Neural cell (in vitro differentiated cells): ENCODE measurements around the gene SDK1. TPM values are rescaled to one million over a fixed set of nuclear protein-coding genes. Genes with fewer than 3 reads are reported as not detected.

Experiments
- H2AFZ ChIP-seq: fragments of 200-600, 300-800 bp; sonication (generic), shearing (Covaris generic); 2 replicates; pipeline ENCODE4 v1.6.0; 2014; ENCODE audit warnings: low read depth, mild to moderate bottlenecking, antibody characterized with exemption, low read length, moderate library complexity
- H3F3A ChIP-seq: fragments of 200-600 bp; shearing (Covaris generic); 2 replicates; pipeline ENCODE4 v1.6.1; 2016; ENCODE audit warnings: mild to moderate bottlenecking, moderate library complexity, mixed read lengths, antibody characterized with exemption, low read length; ENCODE audit not compliant: insufficient read depth, poor library complexity, severe bottlenecking
- H3K27ac ChIP-seq: fragments of 200-600, 300-800 bp; sonication (generic), shearing (Covaris generic); 2 replicates; pipeline ENCODE4 v1.5.1; 2014; ENCODE audit warnings: mild to moderate bottlenecking, low read length, moderate library complexity
- H3K27me3 ChIP-seq: fragments of 300-800, 200-600 bp; sonication (generic), shearing (Covaris generic); 2 replicates; pipeline ENCODE4 v1.6.0; 2014; ENCODE audit warnings: mild to moderate bottlenecking, low read depth, low read length, moderate library complexity; ENCODE audit not compliant: insufficient read depth
- H3K36me3 ChIP-seq: fragments of 300-800, 200-600 bp; sonication (generic), shearing (Covaris generic); 2 replicates; pipeline ENCODE4 v1.5.1; 2014; ENCODE audit warnings: mild to moderate bottlenecking, antibody characterized with exemption, low read length, moderate library complexity; ENCODE audit not compliant: insufficient read depth
- H3K4me2 ChIP-seq: fragments of 300-800, 200-600 bp; sonication (generic), shearing (Covaris generic); 2 replicates; pipeline ENCODE4 v1.6.0; 2014; ENCODE audit warnings: mild to moderate bottlenecking, low read length
- H3K4me3 ChIP-seq: fragments of 300-800, 200-600 bp; sonication (generic), shearing (Covaris generic); 2 replicates; pipeline ENCODE4 v1.5.1; 2014; ENCODE audit warnings: mild to moderate bottlenecking, low read length, moderate library complexity
- H3K79me2 ChIP-seq: fragments of 200-600 bp; shearing (Covaris generic); replicated peaks from 2 replicates; pipeline ENCODE4 v1.6.0; 2014; ENCODE audit warnings: mild to moderate bottlenecking, low read length, moderate library complexity; ENCODE audit not compliant: insufficient read depth
- H3K9ac ChIP-seq: fragments of 300-800, 200-600 bp; sonication (generic), shearing (Covaris generic); 2 replicates; pipeline ENCODE4 v1.6.1; 2016; ENCODE audit warnings: mild to moderate bottlenecking, low read length, mixed read lengths
- H3K9me2 ChIP-seq: fragments of 200-600 bp; shearing (Covaris generic); 2 replicates; pipeline ENCODE4 v1.6.1; 2016; ENCODE audit warnings: mild to moderate bottlenecking, low read length, mixed read lengths; ENCODE audit not compliant: insufficient read depth
- H3K9me3 ChIP-seq: fragments of 200-600, 300-800 bp; sonication (generic), shearing (Covaris generic); 2 replicates; pipeline ENCODE4 v1.6.1; 2016; ENCODE audit warnings: mild to moderate bottlenecking, mixed run types, low read length, moderate library complexity, mixed read lengths
- H4K20me1 ChIP-seq: fragments of 200-600 bp; shearing (Covaris generic); 2 replicates; pipeline ENCODE4 v1.6.1; 2016; ENCODE audit warnings: mild to moderate bottlenecking, mixed run types; ENCODE audit not compliant: insufficient read depth
- EP300 ChIP-seq: fragments of 450-650 bp; conservative IDR thresholded peaks from 2 replicates; pipeline ENCODE4 v1.6.1; 2014; ENCODE audit warnings: antibody characterized with exemption, mild to moderate bottlenecking, moderate library complexity; ENCODE audit not compliant: poor library complexity, severe bottlenecking
- EZH2 ChIP-seq: fragments of 200-600, 300-800 bp; shearing (Covaris generic), sonication (generic); IDR thresholded peaks from 2 replicates; pipeline ENCODE4 v1.6.1; 2014; ENCODE audit warnings: antibody characterized with exemption, low read length, borderline replicate concordance, mild to moderate bottlenecking; ENCODE audit not compliant: insufficient read depth, poor library complexity, severe bottlenecking
- MXI1 ChIP-seq: fragments of 450-650 bp; conservative IDR thresholded peaks from 2 replicates; pipeline ENCODE4 v1.6.1; 2014; ENCODE audit warnings: antibody characterized with exemption, mild to moderate bottlenecking; ENCODE audit not compliant: poor library complexity, severe bottlenecking
- POLR2AphosphoS5 ChIP-seq: IDR thresholded peaks from 2 replicates; pipeline ENCODE4 v1.6.1; 2012
- RAD21 ChIP-seq: fragments of 450-650 bp; conservative IDR thresholded peaks from 2 replicates; pipeline ENCODE4 v1.6.1; 2014; ENCODE audit warnings: antibody characterized with exemption, mild to moderate bottlenecking, moderate library complexity
- SMC3 ChIP-seq: fragments of 450-650 bp; conservative IDR thresholded peaks from 2 replicates; pipeline ENCODE4 v1.6.1; 2014; ENCODE audit warnings: antibody characterized with exemption, mild to moderate bottlenecking, moderate library complexity; ENCODE audit not compliant: poor library complexity
- TAF1 ChIP-seq: IDR thresholded peaks from 2 replicates; pipeline ENCODE4 v1.6.1; 2012; ENCODE audit warnings: low read depth
- polyA plus RNA-seq: library from polyadenylated mRNA; depleted of rRNA; stranded (reverse); fragments of >200 nt; gene quantifications from 2 replicates; pipeline ENCODE4 v1.2.3, GENCODE V29; 2014
- TF ChIP-seq, protein P1 (sequence below): fragments of 450-650 bp; IDR thresholded peaks from 2 replicates; pipeline ENCODE4 v1.5.1; 2014; ENCODE audit warnings: antibody characterized with exemption, mild to moderate bottlenecking, moderate library complexity; ENCODE audit not compliant: poor library complexity, severe bottlenecking
- TF ChIP-seq, protein P2 (sequence below): IDR thresholded peaks from 2 replicates; pipeline ENCODE4 v1.6.1; 2012; ENCODE audit warnings: borderline replicate concordance

The SDK1 gene
- polyA plus RNA-seq, 1 donor from 2014 or later: 2.7 TPM

DNA sequence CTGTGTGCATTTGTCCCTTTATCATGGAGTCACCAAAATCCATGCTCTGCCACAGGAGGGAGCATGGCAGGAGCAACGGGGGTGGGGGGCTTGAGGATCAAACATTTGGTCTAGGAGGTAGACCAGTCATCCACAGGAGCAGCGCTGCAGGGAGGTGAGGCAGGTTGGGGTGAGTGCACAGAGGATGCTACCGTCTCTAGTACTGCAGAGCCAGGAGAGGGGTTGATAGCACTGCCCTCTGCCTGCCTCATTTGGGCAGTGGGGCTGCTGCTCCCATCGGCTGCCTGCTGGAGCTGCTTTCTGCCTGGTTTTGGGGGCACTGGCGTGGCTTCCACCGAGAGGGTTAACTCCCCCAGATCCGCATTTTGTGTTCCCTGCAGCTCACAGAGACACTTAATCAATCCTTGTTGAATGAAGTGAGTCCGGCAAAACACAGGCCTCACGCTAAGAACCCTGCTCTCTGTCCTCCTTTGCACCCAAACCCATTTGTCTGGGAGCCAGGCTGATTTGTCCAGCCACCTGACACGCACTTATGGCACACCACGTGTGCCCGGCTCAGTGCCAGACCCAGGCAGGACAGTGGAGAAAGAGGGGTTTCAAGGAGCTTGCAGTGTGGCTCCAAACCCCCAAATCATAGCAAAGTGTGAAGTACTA, 854.0 kb downstream of the SDK1 start:
- H3F3A ChIP-seq: no peaks in the 10 kb centered on the region
- no peak overlapping the region for H3K4me2 ChIP-seq
- H3K36me3 ChIP-seq: no peaks in the 10 kb centered on the region
- no peak overlapping the region for H3K9ac ChIP-seq
- H3K4me3 ChIP-seq: no peak overlapping the region
- H3K79me2 ChIP-seq: no peaks in the 10 kb centered on the region
- no peaks in the 10 kb centered on the region for H4K20me1 ChIP-seq
- H3K9me2 ChIP-seq: no peaks in the 10 kb centered on the region
- no peak overlapping the region for H2AFZ ChIP-seq
- H3K27ac ChIP-seq: no peak overlapping the region
- TF ChIP-seq MXI1: no peak
- no peak for TF ChIP-seq RAD21
- no peak for TF ChIP-seq EZH2
- TF ChIP-seq, protein P1, sequence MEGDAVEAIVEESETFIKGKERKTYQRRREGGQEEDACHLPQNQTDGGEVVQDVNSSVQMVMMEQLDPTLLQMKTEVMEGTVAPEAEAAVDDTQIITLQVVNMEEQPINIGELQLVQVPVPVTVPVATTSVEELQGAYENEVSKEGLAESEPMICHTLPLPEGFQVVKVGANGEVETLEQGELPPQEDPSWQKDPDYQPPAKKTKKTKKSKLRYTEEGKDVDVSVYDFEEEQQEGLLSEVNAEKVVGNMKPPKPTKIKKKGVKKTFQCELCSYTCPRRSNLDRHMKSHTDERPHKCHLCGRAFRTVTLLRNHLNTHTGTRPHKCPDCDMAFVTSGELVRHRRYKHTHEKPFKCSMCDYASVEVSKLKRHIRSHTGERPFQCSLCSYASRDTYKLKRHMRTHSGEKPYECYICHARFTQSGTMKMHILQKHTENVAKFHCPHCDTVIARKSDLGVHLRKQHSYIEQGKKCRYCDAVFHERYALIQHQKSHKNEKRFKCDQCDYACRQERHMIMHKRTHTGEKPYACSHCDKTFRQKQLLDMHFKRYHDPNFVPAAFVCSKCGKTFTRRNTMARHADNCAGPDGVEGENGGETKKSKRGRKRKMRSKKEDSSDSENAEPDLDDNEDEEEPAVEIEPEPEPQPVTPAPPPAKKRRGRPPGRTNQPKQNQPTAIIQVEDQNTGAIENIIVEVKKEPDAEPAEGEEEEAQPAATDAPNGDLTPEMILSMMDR: no peak
- no peak for TF ChIP-seq EP300
- TF ChIP-seq POLR2AphosphoS5: no peak
- no peak for TF ChIP-seq SMC3
- no peak for TF ChIP-seq TAF1
- TF ChIP-seq, protein P2, sequence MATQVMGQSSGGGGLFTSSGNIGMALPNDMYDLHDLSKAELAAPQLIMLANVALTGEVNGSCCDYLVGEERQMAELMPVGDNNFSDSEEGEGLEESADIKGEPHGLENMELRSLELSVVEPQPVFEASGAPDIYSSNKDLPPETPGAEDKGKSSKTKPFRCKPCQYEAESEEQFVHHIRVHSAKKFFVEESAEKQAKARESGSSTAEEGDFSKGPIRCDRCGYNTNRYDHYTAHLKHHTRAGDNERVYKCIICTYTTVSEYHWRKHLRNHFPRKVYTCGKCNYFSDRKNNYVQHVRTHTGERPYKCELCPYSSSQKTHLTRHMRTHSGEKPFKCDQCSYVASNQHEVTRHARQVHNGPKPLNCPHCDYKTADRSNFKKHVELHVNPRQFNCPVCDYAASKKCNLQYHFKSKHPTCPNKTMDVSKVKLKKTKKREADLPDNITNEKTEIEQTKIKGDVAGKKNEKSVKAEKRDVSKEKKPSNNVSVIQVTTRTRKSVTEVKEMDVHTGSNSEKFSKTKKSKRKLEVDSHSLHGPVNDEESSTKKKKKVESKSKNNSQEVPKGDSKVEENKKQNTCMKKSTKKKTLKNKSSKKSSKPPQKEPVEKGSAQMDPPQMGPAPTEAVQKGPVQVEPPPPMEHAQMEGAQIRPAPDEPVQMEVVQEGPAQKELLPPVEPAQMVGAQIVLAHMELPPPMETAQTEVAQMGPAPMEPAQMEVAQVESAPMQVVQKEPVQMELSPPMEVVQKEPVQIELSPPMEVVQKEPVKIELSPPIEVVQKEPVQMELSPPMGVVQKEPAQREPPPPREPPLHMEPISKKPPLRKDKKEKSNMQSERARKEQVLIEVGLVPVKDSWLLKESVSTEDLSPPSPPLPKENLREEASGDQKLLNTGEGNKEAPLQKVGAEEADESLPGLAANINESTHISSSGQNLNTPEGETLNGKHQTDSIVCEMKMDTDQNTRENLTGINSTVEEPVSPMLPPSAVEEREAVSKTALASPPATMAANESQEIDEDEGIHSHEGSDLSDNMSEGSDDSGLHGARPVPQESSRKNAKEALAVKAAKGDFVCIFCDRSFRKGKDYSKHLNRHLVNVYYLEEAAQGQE: no peak
- no peaks in the 10 kb centered on the region for H3K9me3 ChIP-seq
- no peaks in the 10 kb centered on the region for H3K27me3 ChIP-seq

DNA sequence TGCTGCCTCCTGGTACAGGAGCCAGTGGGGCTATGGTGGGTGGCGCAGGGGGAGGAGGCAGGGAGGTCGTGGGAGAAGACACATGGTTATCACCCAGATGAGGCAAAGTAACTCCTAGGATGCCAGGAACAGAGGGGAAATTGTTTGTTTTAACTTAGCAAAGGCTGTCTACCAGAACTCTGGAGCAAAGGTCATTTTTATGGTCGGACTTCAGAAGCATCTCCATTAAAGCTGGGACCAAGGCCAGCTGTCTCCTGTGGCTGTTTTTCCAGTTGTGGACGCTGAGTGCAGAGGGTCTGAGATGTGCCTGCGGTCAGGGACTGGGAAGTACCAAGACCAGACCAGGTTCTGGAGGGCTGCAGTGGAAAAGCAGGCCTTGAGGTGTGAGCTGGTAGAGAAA, 855.1 kb downstream of the SDK1 start:
- no peak overlapping the region for H3K9ac ChIP-seq
- H2AFZ ChIP-seq: no peak overlapping the region
- no peak overlapping the region for H3K27ac ChIP-seq
- H3K9me3 ChIP-seq: no peaks in the 10 kb centered on the region
- no peaks in the 10 kb centered on the region for H3K79me2 ChIP-seq
- H3K9me2 ChIP-seq: no peaks in the 10 kb centered on the region
- no peak overlapping the region for H3K4me2 ChIP-seq
- no peak for TF ChIP-seq RAD21
- no peak for TF ChIP-seq SMC3
- no peak for TF ChIP-seq EP300
- no peak overlapping the region for H3K4me3 ChIP-seq
- H4K20me1 ChIP-seq: no peaks in the 10 kb centered on the region
- no peaks in the 10 kb centered on the region for H3F3A ChIP-seq
- H3K27me3 ChIP-seq: no peaks in the 10 kb centered on the region
- no peaks in the 10 kb centered on the region for H3K36me3 ChIP-seq
